Colonic mucosa (tissue), 4 donors: ENCODE measurements around the gene TELO2. TPM values are rescaled to one million over a fixed set of nuclear protein-coding genes. Genes with fewer than 3 reads are reported as not detected.

Experiments
- DNase-seq: peaks from one replicate; pipeline ENCODE4 v3.0.0-alpha.2; 2020
- H3K27ac ChIP-seq: fragments of 200-600 bp; one replicate; pipeline ENCODE4 v1.8.0; 2021
- H3K27me3 ChIP-seq: fragments of 200-600 bp; one replicate; pipeline ENCODE4 v1.8.0; 2021
- H3K36me3 ChIP-seq: fragments of 200-600 bp; one replicate; pipeline ENCODE4 v1.8.0; 2021
- H3K4me1 ChIP-seq: fragments of 200-600 bp; one replicate; pipeline ENCODE4 v1.8.0; 2021; ENCODE audit warnings: mild to moderate bottlenecking
- H3K4me3 ChIP-seq: fragments of 200-600 bp; one replicate; pipeline ENCODE4 v1.8.0; 2021
- H3K9ac ChIP-seq, 2 donors: one replicate each; pipeline ENCODE4 v1.7.0; 2013; ENCODE audit warnings: control low read depth in 2 of 2, low read depth in 2 of 2, low read length in 2 of 2
- H3K9me3 ChIP-seq: fragments of 200-600 bp; one replicate; pipeline ENCODE4 v1.8.0; 2021
- intact Hi-C: fragments of 100-400 bp; cut with DNase I; formaldehyde crosslinking; loops from one replicate; pipeline ENCODE4 v1.14.1; 2022
- total RNA-seq, 2 donors: library from RNA; stranded (reverse); fragmentation: NEBNext Ultra II Directional in 1 of 2; extraction: Animal tissue kit (Norgen Biotek cat#: 25700) in 1 of 2; gene quantifications; one replicate each; pipeline ENCODE4 v1.2.1, GENCODE V29; 2021
- TF ChIP-seq, protein P1 (sequence below): fragments of 200-600 bp; IDR thresholded peaks from one replicate; pipeline ENCODE4 v1.8.0; 2022; ENCODE audit warnings: antibody characterized with exemption, mild to moderate bottlenecking
- donor health status: healthy.
- donor health status: DM: no; HTN: no; CAD: no.
- donor health status: DM: no; HTN: no; CAD: no.

The TELO2 gene
- total RNA-seq, 2 donors from 2014 or later = 18.4 to 76.0 TPM

DNA sequence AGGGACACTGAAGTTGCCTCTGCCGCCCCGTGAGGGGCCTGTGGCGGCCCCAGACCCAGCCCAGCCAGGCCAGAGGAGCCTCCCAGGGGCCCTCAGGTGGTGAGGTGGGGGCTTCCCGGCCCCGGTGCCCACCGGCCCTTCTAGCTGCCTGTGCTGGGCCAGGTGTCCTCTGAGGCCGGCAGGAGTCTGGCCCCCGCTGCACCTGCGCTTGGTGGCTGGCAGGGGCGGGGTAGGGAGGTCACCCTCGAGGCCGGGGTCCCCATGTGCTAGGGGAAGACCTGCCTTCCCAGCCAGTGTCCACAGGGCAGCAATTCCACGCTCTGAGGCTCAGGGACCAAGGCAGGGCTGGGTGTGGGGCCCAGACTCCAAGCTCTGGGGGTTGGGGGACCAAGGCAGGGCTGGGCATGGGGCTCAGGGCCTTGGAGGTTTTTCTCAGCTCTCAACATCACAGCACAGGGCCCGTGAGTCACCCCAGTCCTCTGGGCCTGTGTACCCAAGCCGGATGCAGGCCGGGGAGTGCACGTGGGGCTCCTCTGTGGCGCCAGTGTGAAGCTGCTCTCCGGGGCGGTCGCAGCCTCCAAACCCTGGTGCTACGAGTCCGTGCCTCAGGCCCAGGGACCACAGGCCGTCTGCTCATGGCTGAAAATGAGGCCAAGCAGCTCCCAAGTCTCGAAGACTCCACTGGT is 47.5 kb upstream of the TELO2 start:
- Histone ChIP-seq H3K4me1 (no peaks in the 10 kb centered on the region), H3K9ac (no peak overlapping the region), H3K36me3 (no peaks in the 10 kb centered on the region), H3K4me3 (no peak overlapping the region), H3K27me3 (no peaks in the 10 kb centered on the region), H3K9me3 (no peaks in the 10 kb centered on the region), H3K27ac (no peak overlapping the region)
- no peak for DNase-seq
- TF ChIP-seq, protein P1, sequence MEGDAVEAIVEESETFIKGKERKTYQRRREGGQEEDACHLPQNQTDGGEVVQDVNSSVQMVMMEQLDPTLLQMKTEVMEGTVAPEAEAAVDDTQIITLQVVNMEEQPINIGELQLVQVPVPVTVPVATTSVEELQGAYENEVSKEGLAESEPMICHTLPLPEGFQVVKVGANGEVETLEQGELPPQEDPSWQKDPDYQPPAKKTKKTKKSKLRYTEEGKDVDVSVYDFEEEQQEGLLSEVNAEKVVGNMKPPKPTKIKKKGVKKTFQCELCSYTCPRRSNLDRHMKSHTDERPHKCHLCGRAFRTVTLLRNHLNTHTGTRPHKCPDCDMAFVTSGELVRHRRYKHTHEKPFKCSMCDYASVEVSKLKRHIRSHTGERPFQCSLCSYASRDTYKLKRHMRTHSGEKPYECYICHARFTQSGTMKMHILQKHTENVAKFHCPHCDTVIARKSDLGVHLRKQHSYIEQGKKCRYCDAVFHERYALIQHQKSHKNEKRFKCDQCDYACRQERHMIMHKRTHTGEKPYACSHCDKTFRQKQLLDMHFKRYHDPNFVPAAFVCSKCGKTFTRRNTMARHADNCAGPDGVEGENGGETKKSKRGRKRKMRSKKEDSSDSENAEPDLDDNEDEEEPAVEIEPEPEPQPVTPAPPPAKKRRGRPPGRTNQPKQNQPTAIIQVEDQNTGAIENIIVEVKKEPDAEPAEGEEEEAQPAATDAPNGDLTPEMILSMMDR = no peak
- intact Hi-C loops = no loop called here

DNA sequence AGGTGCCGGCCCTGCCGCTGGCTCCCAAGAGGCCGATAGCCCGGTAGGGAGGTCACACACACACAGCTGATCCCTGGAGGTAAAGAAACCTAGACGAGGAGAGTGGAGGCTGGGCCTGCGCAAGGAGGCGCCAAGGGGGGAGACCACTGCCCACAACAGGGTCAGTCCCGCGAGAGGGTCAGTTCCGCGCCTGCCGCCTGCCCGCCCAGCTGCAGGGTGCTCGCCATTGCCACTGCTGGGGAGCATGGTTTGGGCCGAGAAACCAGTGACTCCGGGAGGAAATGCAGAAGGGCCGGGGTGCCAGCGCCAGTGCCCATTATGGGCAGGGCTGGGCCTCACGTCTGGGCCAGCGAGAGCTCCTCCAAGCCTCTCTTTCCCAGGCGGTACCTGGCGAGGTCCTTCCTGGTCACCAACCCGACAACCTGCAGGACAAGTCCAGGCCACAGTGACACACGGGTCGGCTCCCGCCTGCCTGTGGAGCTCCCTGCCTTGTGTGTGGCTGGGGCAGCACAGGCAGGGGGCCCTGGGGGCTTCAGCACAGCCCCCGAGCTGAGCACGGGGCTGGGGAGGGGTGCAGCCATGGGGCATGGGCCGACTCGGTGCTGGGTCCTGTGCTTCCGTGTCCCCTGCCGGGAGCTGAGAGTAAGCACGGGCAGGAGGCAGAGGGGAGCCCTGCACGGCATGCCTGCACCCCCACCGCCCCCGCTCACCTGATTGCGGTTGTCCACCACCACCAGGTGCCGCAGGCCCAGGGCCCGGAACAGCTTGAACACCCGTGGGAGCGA is 46.7 kb upstream of the TELO2 start:
- TF ChIP-seq, protein P1 = no peak
- intact Hi-C loops = no loop called here
- H3K36me3 ChIP-seq = no peaks in the 10 kb centered on the region
- no peaks in the 10 kb centered on the region for H3K4me1 ChIP-seq
- H3K27ac ChIP-seq = no peak overlapping the region
- H3K4me3 ChIP-seq = no peak overlapping the region
- H3K27me3 ChIP-seq = no peaks in the 10 kb centered on the region
- no peak for DNase-seq
- no peaks in the 10 kb centered on the region for H3K9me3 ChIP-seq
- no peak overlapping the region for H3K9ac ChIP-seq

DNA sequence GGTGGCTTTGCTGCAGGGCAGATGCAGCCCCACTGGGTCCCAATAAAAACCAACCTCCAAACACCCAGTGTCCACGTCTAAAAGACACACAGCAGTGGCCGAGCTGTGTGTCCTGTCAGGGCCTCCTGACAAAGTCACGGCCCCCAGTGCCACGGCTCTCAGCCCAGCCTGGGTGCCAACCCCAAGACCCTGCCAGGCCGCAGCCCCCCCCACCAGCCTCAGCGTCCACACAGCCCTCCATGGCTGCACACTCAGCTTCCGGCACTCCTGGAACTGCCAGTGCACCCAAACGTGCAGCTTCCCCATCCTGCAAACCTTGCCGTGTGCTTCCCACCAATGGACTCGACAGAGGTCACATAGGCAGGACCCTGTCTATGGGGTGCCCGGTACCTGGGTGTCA is 45.2 kb upstream of the TELO2 start:
- no peak for DNase-seq
- no peak overlapping the region for H3K9ac ChIP-seq
- no peaks in the 10 kb centered on the region for H3K9me3 ChIP-seq
- intact Hi-C loops = no loop called here
- H3K36me3 ChIP-seq = no peaks in the 10 kb centered on the region
- H3K4me1 ChIP-seq = no peaks in the 10 kb centered on the region
- no peak overlapping the region for H3K27ac ChIP-seq
- TF ChIP-seq, protein P1 = no peak
- no peaks in the 10 kb centered on the region for H3K27me3 ChIP-seq
- H3K4me3 ChIP-seq = no peak overlapping the region

DNA sequence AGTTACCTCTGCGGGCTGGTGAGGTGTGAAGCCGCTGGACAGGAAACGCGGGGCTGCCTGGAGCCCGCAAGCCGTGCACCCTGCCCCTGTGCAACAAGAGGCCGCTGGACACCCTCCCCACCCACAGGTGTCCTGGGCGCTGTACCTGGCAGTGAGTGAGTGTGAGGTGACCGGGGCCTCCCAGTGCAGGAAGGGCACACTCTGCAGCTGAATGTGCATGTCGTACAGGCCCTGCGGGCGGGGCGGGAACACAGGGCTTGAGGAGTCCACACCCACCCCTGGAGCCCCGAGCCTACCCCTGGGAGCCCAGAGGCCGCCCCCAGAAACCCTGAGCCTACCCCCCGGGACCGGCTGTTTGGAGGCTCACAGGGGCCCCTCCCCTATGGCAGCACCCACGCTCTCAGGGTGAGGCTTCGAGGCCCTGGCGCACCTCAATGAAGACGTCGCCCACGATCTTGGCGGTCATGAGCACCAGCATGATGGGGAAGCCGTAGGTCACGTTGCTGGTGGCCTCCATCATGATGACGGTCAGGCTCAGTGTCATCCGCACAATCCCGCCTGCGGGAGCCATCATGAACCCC is 44.5 kb upstream of the TELO2 start:
- Histone ChIP-seq H3K4me1 (no peaks in the 10 kb centered on the region), H3K9ac (no peak overlapping the region), H3K27ac (no peak overlapping the region), H3K36me3 (no peaks in the 10 kb centered on the region), H3K9me3 (no peaks in the 10 kb centered on the region), H3K4me3 (no peak overlapping the region), H3K27me3 (no peaks in the 10 kb centered on the region)
- DNase-seq = no peak
- intact Hi-C loops = no loop called here
- TF ChIP-seq, protein P1 = no peak

DNA sequence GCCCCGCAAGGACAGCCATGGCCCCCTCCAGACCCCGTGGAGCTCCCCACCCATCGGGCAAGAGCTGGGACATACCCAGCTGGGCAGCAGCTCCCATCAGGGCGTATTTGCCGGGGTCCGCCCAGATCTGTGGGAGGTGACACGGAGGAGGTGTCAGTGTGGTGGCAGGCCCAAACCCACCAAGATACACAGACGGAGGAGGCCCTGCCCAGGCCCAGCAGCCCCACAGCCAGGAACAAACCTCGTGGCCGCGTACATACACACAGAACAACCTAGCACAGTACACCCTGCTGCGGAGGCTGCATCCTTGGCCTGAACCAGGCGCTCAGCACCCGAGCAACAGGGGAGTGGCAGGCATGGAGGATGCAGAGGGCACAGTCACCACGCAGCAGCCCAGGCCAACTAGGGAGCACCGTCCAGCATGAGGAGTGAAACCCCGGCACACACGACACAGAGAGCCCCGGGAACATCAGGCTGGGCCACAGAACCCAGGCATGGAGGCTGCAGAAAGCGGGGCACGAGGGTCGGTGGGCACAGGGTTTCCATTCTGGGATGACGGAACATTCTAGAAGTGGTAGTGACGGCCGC is 43.9 kb upstream of the TELO2 start:
- Histone ChIP-seq H3K4me3 (no peak overlapping the region), H3K36me3 (no peaks in the 10 kb centered on the region), H3K4me1 (no peaks in the 10 kb centered on the region), H3K27ac (no peak overlapping the region), H3K9me3 (no peaks in the 10 kb centered on the region), H3K27me3 (no peaks in the 10 kb centered on the region), H3K9ac (no peak overlapping the region)
- TF ChIP-seq, protein P1 = no peak
- no peak for DNase-seq
- intact Hi-C loops = no loop called here
